ENCODE measurements around the gene PIK3R6.

GRCh38 chr17:8793649-8794048, 73.8 kb downstream of the PIK3R6 start:
- no peak; the same call in 1 of the 2 replicates for TF ChIP-seq POLR2A (IDR thresholded peaks at IDR 0.05; ENCODE audit: low read depth, low read length)
- TF ChIP-seq POLR2AphosphoS5 (IDR thresholded peaks at IDR 0.05; ENCODE audit: low read depth, low read length) = no peak; the same call in 1 of the 2 replicates
- no peak for TF ChIP-seq TAF1 (IDR thresholded peaks at IDR 0.05; ENCODE audit: low read depth, low read length)

Measured in GM12891 (cell line).